H1 (cell line): ENCODE results near the gene SORBS1.

Experiments used
- BCL11A ChIP-seq, 2 experiments: IDR thresholded peaks; one replicate each; pipeline ENCODE4 v1.6.1; 2011; ENCODE audit warnings: low read depth in 2 of 2, low read length in 2 of 2, mild to moderate bottlenecking in 2 of 2
- CTCF ChIP-seq, 3 experiments: IDR thresholded peaks; 1 replicate in 2 of 3; 2 replicates in 1 of 3; pipeline versions ENCODE4 v1.5.1 to v1.6.1; 2011; ENCODE audit warnings: low read length in 3 of 3, mild to moderate bottlenecking in 3 of 3, inconsistent platforms in 2 of 3, low read depth in 1 of 3, moderate library complexity in 1 of 3; ENCODE audit not compliant: insufficient read depth in 1 of 3; ENCODE audit errors: control extremely low read depth in 1 of 3
- NRF1 ChIP-seq: IDR thresholded peaks from 2 replicates; pipeline ENCODE4 v1.6.1; 2011; ENCODE audit warnings: mild to moderate bottlenecking, low read depth, low read length, improper control_type of control experiment
- POLR2AphosphoS5 ChIP-seq: IDR thresholded peaks from 2 replicates; pipeline ENCODE4 v1.6.1; 2011; ENCODE audit warnings: low read depth, low read length
- SUZ12 ChIP-seq: fragments of 200-600 bp; sonication (generic); IDR thresholded peaks from 2 replicates; pipeline ENCODE4 v1.6.1; 2012; ENCODE audit warnings: mild to moderate bottlenecking, inconsistent platforms, low read length, moderate library complexity, mixed read lengths
- TBP ChIP-seq: IDR thresholded peaks from 2 replicates; pipeline ENCODE4 v1.6.1; 2011; ENCODE audit warnings: low read depth, low read length, improper control_type of control experiment

GRCh38 chr10:95445837-95446486, 115.2 kb downstream of the SORBS1 start:
- TF ChIP-seq CTCF (IDR thresholded peaks at IDR 0.05; ENCODE audit: control extremely low read depth in 1 of 3, insufficient read depth in 1 of 3, low read depth in 1 of 3, low read length in 3 of 3) (peak; percentile 58 to 97 (median 75)), SUZ12 (no peak), POLR2AphosphoS5 (no peak), TBP (no peak), NRF1 (no peak), BCL11A (IDR thresholded peaks at IDR 0.05; ENCODE audit: low read depth in 2 of 2, low read length in 2 of 2) (no peak)
